Skin of body (tissue), 2 donors: ENCODE data around the gene PIK3C2G. TPM values are rescaled to one million over a fixed set of nuclear protein-coding genes. Genes with fewer than 3 reads are reported as not detected.
A peak's percentile ranks its signal among the peaks of the same experiment; 100 is the strongest.

Experiments used
- DNase-seq: peaks from one replicate; lab custom pipeline; 2025; lab: John Stamatoyannopoulos, UW
- total RNA-seq: library from RNA; depleted of rRNA; stranded (reverse); fragments of >200 nt; gene quantifications from one replicate; pipeline ENCODE4 v1.2.3, GENCODE V29; 2014

The PIK3C2G gene
- total RNA-seq, 1 donor from 2014 or later, result 18.1 TPM

DNA sequence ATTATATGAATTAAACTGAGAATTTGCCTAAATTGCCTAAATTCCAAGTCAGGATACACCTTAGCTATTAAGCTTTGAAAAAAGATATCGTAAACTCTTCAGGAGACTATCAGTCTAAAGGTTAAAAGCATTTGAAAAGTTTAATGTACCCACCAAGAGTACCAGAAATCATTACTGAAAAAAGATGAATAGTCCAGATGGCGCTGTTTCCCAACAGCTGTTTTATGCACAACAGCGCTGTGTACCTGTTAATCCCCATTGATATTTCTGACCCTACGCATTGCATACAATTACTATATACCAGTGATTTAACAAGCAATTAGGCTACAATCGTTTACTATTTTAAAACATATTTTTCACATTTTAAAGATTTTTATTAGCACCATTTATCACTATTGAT is 291.5 kb downstream of the PIK3C2G start:
- DNase-seq, result no peak

DNA sequence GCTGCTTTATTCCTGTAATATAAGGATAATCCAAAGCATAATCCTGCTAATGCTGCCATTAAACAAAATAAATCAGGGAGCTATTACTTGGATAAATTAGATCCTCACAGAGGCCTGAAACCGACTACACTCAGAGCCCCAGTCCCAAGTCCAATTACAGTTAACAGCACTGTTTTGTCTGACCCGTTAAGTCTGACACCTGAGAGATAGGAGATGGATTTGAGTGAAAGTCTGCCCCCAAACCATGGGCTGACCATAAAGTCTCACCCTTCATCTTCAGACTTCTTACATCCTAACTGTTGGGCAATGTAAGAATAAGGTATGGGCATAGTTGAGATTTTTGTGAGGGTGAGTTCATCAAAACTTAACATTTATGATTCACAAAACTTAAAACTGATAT is 294.8 kb downstream of the PIK3C2G start:
- no peak for DNase-seq

DNA sequence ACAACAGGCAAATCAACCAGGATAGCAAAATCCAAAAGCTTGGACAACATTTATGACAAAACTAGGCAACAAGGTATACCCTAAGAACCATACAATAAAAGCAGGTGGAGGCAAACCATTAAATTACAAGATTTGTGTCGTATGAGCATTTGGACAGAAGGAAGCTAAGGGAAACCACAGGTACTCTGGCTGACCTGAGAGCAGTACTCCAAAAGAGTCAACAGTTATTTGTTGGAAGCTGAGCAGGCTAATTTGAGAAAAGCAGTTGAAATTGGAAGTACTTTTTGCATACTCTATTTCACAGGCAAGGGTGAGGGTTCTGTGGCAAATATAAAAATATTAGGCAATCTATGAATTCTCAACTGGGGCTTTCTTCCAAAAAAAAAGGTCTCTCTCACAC is 297.9 kb downstream of the PIK3C2G start:
- no peak for DNase-seq

GRCh38 chr12:18562531-18562930 is 301.2 kb downstream of the PIK3C2G start:
- DNase-seq, result no peak

DNA sequence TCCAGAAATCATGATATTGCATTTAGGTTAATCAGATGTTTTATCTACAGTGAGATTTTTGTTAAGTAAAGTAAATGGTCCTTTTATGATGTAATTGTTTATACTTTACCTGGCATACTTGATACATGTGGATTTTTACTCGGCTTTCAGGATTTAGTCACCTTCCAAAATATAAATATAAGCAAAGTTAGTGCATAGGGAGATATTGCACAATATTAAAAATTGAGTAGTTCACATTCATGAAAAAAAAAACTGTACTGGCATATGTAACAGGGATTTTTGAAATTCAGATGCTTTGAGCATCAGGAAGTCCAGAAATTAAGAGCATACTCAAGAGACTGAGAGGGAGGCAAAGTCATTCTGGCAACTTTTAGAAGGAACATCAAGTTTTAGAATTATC is 303.0 kb downstream of the PIK3C2G start:
- no peak for DNase-seq

DNA sequence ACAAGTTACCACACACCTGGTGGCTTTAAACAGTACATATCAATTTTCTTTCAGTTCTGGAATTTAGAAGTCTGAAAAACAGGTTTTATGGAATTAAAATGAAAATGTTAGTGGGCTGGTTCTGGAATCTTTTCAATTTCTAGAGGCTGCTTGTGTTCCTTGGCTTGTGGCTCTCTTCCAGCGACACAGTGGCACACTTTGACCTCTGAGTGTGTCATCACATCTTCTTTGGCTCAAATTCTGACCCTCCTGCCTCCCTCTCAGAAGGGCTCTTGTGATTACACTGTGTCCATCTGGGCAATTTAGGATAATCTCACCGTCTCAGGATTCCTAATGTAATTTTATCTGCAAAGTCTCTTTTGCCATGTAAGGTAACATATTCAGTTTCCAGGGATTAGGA is 306.5 kb downstream of the PIK3C2G start:
- DNase-seq, result no peak

GRCh38 chr12:18570543-18570942 is 309.2 kb downstream of the PIK3C2G start:
- DNase-seq, result no peak

GRCh38 chr12:18576104-18576626 is 314.8 kb downstream of the PIK3C2G start:
- no peak for DNase-seq

DNA sequence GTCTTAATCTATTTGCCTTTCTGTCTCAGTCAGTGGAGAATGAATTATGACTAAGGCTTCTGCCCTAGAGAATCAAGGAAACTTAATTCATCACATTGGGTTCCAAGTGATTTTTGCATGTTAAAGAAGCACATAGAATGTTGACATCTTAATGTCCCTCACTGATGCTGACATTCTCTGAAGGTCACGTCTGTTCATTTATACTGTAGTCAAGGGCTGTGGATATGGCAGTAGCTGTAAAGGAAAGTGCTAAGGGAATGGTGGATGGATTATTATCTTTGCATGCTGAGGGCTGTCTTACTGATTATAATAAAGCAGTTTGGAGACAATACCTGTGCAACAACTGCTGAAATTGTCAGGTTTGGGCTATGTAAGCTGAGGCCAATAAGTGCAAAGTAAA is 315.3 kb downstream of the PIK3C2G start:
- DNase-seq, result no peak

GRCh38 chr12:18578191-18578590 is 316.9 kb downstream of the PIK3C2G start:
- DNase-seq, result peak; percentile 41

DNA sequence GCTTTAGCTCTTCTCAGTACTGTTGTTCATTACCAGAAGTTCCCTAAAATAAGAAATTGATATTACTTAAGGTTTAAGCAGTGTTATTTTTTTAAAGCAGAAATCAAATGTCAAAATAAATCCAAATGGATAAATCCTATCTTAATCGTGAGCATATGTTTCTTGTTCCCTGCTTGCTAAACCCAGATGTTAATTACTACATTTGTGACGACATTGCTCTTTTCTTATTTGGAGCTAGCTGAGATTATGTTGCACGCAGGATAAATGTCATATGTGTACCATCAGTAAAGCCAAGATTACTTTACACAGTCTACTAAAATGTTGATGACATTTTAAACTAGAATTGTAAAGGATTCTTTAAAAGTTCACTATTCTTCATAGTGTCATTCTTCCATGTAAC is 319.0 kb downstream of the PIK3C2G start:
- peak; percentile 96 for DNase-seq

DNA sequence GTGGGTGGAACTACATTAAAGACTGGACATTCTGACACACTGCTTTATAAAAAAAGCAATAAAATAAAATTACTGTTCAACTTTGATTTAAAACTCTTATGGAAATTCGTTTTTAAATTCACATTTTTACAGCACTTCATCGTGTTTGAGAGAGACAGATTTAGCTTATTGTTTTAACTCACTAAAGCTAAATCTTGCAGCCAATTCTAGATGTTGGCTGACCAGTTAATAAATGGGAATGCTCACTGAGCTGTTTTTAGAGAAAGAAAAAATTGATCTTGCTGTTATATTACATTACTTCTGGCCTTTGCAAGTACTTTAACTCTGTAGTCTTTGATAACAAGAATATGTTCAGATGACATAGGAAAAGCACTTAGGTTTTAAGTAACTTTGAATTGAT is 319.4 kb downstream of the PIK3C2G start:
- DNase-seq, result peak; percentile 52

DNA sequence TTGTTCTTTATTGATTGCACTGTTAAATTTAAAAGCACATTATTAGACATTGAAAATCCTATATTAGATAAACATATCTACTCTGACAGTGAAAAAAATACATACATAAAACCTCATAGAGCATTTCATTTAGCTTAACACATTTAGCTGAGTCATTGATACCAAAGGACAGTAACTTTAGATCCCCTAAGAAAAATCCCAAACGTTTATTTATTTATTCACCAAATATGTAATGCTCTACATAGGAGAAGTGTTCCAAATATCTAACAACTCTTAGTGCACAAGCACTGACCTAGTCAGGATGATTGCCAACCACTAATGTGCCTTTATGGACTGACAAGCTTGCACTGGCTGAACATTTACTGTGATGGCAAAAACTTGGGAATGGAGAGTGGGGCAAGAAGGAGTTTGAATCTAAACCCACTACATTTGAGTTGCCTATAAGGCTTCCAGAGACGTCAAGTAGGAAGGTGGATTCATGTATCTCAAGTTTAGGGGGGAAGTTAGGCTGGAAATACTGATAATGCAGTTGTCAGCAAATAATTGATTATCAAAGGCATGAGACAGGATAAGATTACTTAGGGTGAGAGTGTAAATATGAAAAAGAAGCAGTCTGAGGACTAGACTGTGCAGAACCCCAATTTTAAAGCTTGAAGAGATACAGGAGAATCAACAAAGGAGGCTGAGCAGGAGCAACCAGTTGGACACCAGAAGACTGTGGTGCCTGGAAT is 320.1 kb downstream of the PIK3C2G start:
- DNase-seq, result no peak

GRCh38 chr12:18583655-18584054 is 322.3 kb downstream of the PIK3C2G start:
- DNase-seq, result no peak

- no peak for DNase-seq
These were observed 325.3 kb downstream of the PIK3C2G start for GRCh38 chr12:18586581-18586980.

DNA sequence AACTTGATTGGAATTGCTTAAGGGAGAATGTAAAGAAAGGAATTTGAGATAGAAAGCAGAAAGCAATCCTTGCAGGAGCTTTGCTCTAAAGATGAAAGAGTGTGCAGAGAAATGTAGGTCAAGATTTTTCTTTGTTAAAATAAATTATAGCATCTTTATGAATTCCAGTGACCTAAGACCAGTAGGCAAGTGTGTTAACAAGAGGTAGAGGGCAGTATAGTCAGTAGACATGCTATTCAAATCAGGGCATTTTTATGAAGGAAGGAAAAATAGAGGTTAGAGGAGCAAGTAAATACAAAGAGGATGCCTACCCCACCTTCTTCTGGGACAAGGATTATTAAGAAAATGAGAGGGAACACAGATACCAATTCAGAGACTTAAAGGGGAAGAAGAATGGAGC is 328.0 kb downstream of the PIK3C2G start:
- DNase-seq, result no peak

DNA sequence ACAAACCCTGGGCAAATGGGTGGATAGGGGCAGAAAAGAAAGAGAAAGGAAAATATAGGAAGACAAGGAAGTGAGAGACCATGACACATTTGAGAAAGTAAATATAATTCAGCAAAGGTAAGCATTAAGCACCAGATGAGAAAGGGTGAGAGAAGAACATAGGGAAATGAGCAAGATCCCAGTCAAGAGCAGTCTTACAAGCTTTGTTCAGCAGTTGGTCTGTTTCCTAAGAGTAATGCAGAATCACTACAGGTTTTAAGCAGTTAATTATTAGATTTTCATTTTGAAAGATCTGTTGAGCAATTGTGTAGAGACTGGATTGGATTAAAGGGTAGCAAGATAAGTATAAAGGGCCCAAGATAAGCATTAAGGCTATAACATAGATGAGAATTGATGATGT is 330.2 kb downstream of the PIK3C2G start:
- no peak for DNase-seq

GRCh38 chr12:18595412-18595811 is 334.1 kb downstream of the PIK3C2G start:
- DNase-seq, result no peak

GRCh38 chr12:18601962-18602361 is 340.6 kb downstream of the PIK3C2G start:
- no peak for DNase-seq

GRCh38 chr12:18612971-18613370 is 351.7 kb downstream of the PIK3C2G start:
- DNase-seq, result no peak

GRCh38 chr12:18620986-18621385 is 359.7 kb downstream of the PIK3C2G start:
- peak; percentile 17 for DNase-seq

DNA sequence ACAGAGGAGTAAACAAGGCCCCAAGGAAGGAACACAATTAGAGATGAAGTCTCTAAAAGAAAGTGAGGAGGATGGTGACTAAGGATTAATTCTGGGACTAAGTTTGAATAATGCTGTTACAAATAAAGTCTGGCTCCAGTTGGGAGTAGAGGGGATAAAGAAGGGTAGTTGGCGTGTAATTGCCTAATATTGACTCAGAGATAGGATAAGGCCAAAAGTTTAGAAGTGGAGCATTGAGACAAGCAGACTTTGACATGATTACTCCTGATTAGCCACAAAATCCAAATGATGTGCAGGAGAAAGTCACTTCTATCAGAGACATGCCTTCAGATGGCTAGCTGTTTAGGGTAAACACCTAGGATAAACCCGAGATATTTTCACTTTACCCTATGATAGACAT is 368.1 kb downstream of the PIK3C2G start:
- DNase-seq, result no peak

GRCh38 chr12:18629916-18630315 is 368.6 kb downstream of the PIK3C2G start:
- DNase-seq, result no peak

DNA sequence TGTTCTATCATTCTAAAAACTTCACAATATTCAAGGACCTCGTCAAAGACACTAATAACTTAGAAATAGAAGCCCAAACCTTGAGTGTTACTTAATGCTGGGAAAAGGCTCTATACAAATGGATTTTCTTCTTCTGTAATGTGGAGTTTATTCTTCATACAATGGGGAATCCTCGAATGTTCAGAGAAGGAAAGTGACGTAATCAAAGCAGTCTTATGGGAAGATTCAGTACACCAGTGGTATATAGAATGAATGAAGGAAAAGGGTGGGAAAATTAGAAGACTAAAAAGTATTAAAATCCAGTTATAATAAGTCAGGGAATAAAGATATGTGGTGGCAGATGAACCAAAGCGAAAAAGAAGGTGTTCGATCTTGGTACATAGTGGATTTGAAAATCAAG is 370.0 kb downstream of the PIK3C2G start:
- no peak for DNase-seq
